ENCODE results near the gene FAM234B.

The FAM234B gene

GRCh38 chr12:13121568-13121967, 77.4 kb downstream of the FAM234B start:
- no peak for DNase-seq

DNA sequence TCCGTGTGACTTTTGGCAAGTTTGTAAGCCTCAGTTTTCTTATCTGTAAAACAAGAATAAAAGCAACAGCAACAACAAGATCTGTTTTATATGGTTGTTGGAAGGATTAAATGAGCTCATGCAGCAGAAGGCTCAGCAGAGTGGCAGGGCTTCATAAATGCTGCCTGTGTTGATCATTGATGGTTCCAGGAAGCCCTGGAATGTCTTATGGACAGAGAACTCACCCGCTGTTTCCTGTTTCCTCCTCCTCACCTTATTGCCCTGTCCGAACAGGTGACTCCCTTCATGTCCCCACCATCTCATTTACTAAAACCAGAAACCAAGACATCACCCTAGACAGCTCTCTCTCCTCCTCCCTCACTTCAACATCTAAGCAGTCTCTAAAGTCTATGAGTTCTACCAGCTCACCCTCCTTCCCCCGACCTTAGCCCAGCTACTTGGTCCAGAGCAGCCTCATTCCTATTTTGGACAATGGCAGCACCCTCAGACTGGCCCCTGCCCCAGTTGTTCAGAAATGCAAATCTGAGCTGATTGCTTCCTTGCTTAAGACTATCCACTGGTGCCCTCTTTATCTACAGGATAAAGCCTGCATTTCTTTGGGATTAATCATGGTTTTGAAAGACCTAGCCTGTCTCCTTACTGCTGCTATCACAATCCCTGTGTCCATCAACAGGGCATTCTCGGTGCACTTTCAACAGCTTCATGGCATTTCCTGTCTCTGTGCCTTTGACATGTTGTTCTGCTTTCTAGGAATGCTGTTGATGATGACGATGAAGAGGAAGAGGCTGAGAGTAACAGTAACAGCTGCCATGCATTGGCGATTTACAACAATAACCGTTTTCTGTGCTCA, 80.7 kb downstream of the FAM234B start:
- DNase-seq, result no peak

- no peak for DNase-seq
Measured at GRCh38 chr12:13125996-13126395, 81.8 kb downstream of the FAM234B start.

DNA sequence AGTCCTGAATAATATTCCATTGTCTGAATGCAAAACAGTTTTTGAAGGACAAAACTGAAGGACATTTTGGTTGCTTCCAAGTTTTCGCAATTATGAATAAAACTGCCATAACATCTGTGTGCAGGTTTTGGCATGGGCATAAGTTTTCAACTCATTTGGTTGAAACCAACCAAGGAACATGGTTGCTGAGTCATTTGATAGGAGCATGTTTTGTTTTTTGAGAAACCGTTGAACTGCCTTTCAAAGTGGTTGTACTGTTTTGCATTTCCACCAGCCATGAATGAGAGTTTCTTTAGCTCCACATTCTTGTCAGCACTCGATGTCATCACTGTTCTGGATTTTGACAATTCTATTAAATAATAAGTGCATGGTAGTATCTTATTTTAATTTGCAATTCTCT, 82.3 kb downstream of the FAM234B start:
- no peak for DNase-seq

DNA sequence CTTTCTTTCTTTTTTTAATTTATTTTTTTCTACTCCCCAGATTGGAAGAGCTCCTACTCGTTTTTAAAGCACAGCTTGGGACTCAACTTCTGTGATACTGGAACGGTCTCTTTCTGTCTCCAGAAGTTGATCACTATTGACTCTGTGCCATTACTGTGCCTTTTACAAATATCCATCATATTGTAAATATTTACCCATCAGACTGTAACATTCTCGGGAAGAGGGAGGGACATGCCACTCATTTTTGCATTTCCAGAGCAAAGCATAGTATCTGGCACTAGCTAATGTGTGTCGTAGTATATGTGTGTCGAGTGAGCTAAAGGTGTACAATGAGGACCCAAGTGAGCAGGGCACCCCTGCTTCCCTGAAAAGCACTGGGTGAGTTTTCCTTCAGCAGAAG, 83.3 kb downstream of the FAM234B start:
- DNase-seq, result no peak

DNA sequence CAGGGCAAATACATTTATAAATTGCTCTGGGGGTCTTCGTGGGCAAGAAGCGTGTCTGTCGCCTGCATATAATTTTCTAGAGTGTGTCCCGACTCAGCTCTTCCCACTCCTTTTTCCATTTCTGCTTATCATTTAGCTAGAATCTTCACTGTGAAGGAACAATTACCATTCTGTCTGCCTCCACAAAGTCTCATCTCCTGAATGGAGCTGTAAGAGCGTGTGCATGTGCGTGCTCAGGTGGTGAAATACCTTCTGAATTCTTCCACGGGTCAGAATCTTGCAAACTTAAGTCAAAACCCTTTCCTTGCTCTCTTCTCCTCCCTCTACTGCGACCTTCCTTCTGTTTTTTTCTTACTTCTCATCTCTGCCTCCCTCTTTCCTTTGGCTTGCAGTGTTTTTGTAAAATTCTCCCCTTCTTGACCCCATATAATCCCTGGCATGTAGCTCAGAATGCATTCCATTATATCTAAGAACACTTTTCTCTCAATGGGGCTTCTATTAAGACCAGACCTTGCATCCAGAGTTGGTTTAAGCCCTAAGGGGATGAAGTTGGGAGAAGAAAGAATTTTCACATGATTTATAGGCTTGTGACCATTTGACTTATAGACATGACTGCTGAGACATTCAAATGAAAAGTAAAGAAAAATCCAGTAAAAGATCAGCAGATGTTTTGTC, 84.2 kb downstream of the FAM234B start:
- DNase-seq, result no peak

- no peak for DNase-seq
Measured at GRCh38 chr12:13130981-13131380, 86.8 kb downstream of the FAM234B start.
